ENCODE data around the gene VIT. TPM values are rescaled to one million over a fixed set of nuclear protein-coding genes. Genes with fewer than 3 reads are reported as not detected.
"Not testable (repeated sequence)": the region's sequence is repeated elsewhere in the genome, so short reads cannot be mapped to it uniquely, and the experiment has no call there.

The VIT gene
- total and polyA plus RNA-seq, 10 donors: 0.05 to 0.74 (median 0.38) TPM; not detected in 6

- Histone ChIP-seq H3K9me3 (no peaks in the 10 kb centered on the region), H3K4me1 (no peaks in the 10 kb centered on the region), H3K27me3 (replicated peaks in 1 of 7) (no peaks in the 10 kb centered on the region), H3K36me3 (no peaks in the 10 kb centered on the region), H3K4me3 (no peak overlapping the region), H3K27ac (no peak overlapping the region)
- 86 to 93% (median 87%) methylated on average over 7 of the region's 7 CpGs for WGBS, 5 donors
- TF ChIP-seq POLR2AphosphoS5 (IDR thresholded peaks at IDR 0.05) (no peak), POLR2A (IDR thresholded peaks at IDR 0.05) (no peak), CTCF (IDR thresholded peaks at IDR 0.05 in 8 of 11, conservative IDR thresholded peaks at IDR 0.05 in 3 of 11) (no peak)
- intact Hi-C loops (cut with DNase I; ENCODE audit: low total_unique reads): no loop called here
- no peak for DNase-seq
Measured at GRCh38 chr2:36820942-36821605, 124.6 kb downstream of the VIT start.

GRCh38 chr2:36823862-36824261 lies 127.4 kb downstream of the VIT start:
- H3K9me3 ChIP-seq: no peaks in the 10 kb centered on the region
- 88 to 95% (median 94%) methylated on average over 10 of the region's 10 CpGs for WGBS, 5 donors
- DNase-seq: no peak
- intact Hi-C loops (cut with DNase I; ENCODE audit: low total_unique reads): no loop called here
- no peak for TF ChIP-seq POLR2A (IDR thresholded peaks at IDR 0.05)
- TF ChIP-seq POLR2AphosphoS5 (IDR thresholded peaks at IDR 0.05): no peak
- no peak for TF ChIP-seq CTCF (IDR thresholded peaks at IDR 0.05 in 8 of 11, conservative IDR thresholded peaks at IDR 0.05 in 3 of 11)
- H3K27ac ChIP-seq: no peak overlapping the region
- H3K27me3 ChIP-seq (replicated peaks in 1 of 7): no peaks in the 10 kb centered on the region
- H3K4me3 ChIP-seq: no peak overlapping the region
- no peaks in the 10 kb centered on the region for H3K4me1 ChIP-seq
- H3K36me3 ChIP-seq: no peaks in the 10 kb centered on the region

- 86 to 91% (median 89%) methylated on average over 7 of the region's 7 CpGs for WGBS, 5 donors
- intact Hi-C loops (cut with DNase I; ENCODE audit: low total_unique reads): no loop called here
Measured at GRCh38 chr2:36824273-36824672, 127.8 kb downstream of the VIT start.

GRCh38 chr2:36824683-36825082 lies 128.2 kb downstream of the VIT start:
- H3K27me3 ChIP-seq (replicated peaks in 1 of 7); DNase-seq; intact Hi-C loops (cut with DNase I; ENCODE audit: low total_unique reads); H3K27ac ChIP-seq; H3K4me1 ChIP-seq; H3K36me3 ChIP-seq; H3K4me3 ChIP-seq; H3K9me3 ChIP-seq: not testable (repeated sequence)
- WGBS, 5 donors: 79 to 94% (median 84%) methylated on average over 2 of the region's 2 CpGs

More at GRCh38 chr2:36824273-36824672, 127.8 kb downstream of the VIT start:
- Histone ChIP-seq H3K27me3 (replicated peaks in 1 of 7) (peaks cover 0 to under 1% (median 0%) of the 10 kb centered on the region in 7 donors), H3K4me1 (no peaks in the 10 kb centered on the region), H3K4me3 (no peak overlapping the region), H3K36me3 (no peaks in the 10 kb centered on the region), H3K27ac (no peak overlapping the region), H3K9me3 (no peaks in the 10 kb centered on the region)
- DNase-seq: no peak
- no peak for TF ChIP-seq CTCF (IDR thresholded peaks at IDR 0.05 in 8 of 11, conservative IDR thresholded peaks at IDR 0.05 in 3 of 11)
- no peak for TF ChIP-seq POLR2A (IDR thresholded peaks at IDR 0.05)
- TF ChIP-seq POLR2AphosphoS5 (IDR thresholded peaks at IDR 0.05): no peak

All from spleen (tissue), 11 donors.